Islet of Langerhans (tissue), 1 donor: ENCODE data around the gene UTS2R.
"Not testable (repeated sequence)": the region's sequence is repeated elsewhere in the genome, so short reads cannot be mapped to it uniquely, and the experiment has no call there.

ENCODE experiments used
- FAIRE-seq: peaks from one replicate; lab custom pipeline; 2011; peaks lifted over from hg19 to GRCh38; lab: Jason Lieb, UNC

The UTS2R gene

GRCh38 chr17:82375359-82376041 is 3.9 kb downstream of the UTS2R start:
- FAIRE-seq = no peak

GRCh38 chr17:82376042-82376730 is 4.6 kb downstream of the UTS2R start:
- no peak for FAIRE-seq

- FAIRE-seq = not testable (repeated sequence)
These were observed 5.7 kb downstream of the UTS2R start for GRCh38 chr17:82377294-82377693.

GRCh38 chr17:82377924-82378740 is 6.6 kb downstream of the UTS2R start:
- no peak for FAIRE-seq

GRCh38 chr17:82378741-82379021 is 7.1 kb downstream of the UTS2R start:
- FAIRE-seq = no peak

GRCh38 chr17:82380860-82381702 is 9.5 kb downstream of the UTS2R start:
- no peak for FAIRE-seq

GRCh38 chr17:82381703-82382009 is 10.1 kb downstream of the UTS2R start:
- FAIRE-seq = not testable (repeated sequence)

GRCh38 chr17:82382220-82382932 is 10.8 kb downstream of the UTS2R start:
- not testable (repeated sequence) for FAIRE-seq

- no peak for FAIRE-seq
These were observed 11.3 kb downstream of the UTS2R start for GRCh38 chr17:82382933-82383255.

- no peak for FAIRE-seq
These were observed 11.8 kb downstream of the UTS2R start for GRCh38 chr17:82383411-82383810.

- no peak for FAIRE-seq
These were observed 12.6 kb downstream of the UTS2R start for GRCh38 chr17:82384051-82384729.

GRCh38 chr17:82384730-82385481 is 13.3 kb downstream of the UTS2R start:
- no peak for FAIRE-seq

- no peak for FAIRE-seq
These were observed 14.1 kb downstream of the UTS2R start for GRCh38 chr17:82385559-82386254.

GRCh38 chr17:82386255-82386831 is 14.8 kb downstream of the UTS2R start:
- FAIRE-seq = no peak

- FAIRE-seq = no peak
These were observed 15.5 kb downstream of the UTS2R start for GRCh38 chr17:82386881-82387704.

- no peak for FAIRE-seq
These were observed 16.1 kb downstream of the UTS2R start for GRCh38 chr17:82387705-82388106.

GRCh38 chr17:82388223-82388921 is 16.8 kb downstream of the UTS2R start:
- no peak for FAIRE-seq

GRCh38 chr17:82388922-82389283 is 17.3 kb downstream of the UTS2R start:
- no peak for FAIRE-seq
